Right atrium auricular region (tissue), 2 donors: Measurements from ENCODE around the gene FCRLA. TPM values are rescaled to one million over a fixed set of nuclear protein-coding genes. Genes with fewer than 3 reads are reported as not detected.

Source experiments
- DNase-seq: peaks from one replicate; pipeline ENCODE4 v3.0.0-alpha.2; 2019; ENCODE audit warnings: low spot score
- H3K27ac ChIP-seq, 2 donors: fragments of 200-600 bp; sonication (generic); 1 replicate in 1 of 2; 2 replicates in 1 of 2; pipeline ENCODE4 v1.5.1; 2016 to 2019
- H3K27me3 ChIP-seq, 2 donors: fragments of 200-600 bp; sonication (generic); one replicate each; pipeline versions ENCODE4 v1.5.1 to v1.6.0; 2017 to 2019
- H3K36me3 ChIP-seq: fragments of 200-600 bp; sonication (generic); one replicate; pipeline ENCODE4 v1.5.1; 2016
- H3K4me1 ChIP-seq, 2 donors: fragments of 200-600 bp; sonication (generic); one replicate each; pipeline versions ENCODE4 v1.5.1 to v1.6.0; 2017 to 2019
- H3K4me3 ChIP-seq, 2 donors: fragments of 200-600 bp; sonication (generic); 1 replicate in 1 of 2; 2 replicates in 1 of 2; pipeline ENCODE4 v1.5.1; 2017 to 2019; ENCODE audit warnings: mild to moderate bottlenecking in 1 of 2, moderate library complexity in 1 of 2
- H3K9me3 ChIP-seq, 2 donors: fragments of 200-600 bp; sonication (generic); one replicate each; pipeline ENCODE4 v1.5.1; 2019
- CTCF ChIP-seq, 2 donors: fragments of 200-600 bp; sonication (generic); IDR thresholded peaks; one replicate each; pipeline ENCODE4 v1.5.1; 2019; ENCODE audit warnings: antibody characterized with exemption in 2 of 2
- total RNA-seq, 2 donors: library from RNA; depleted of rRNA; stranded (reverse); fragments of >200 nt; gene quantifications; one replicate each; pipeline ENCODE4 v1.1.0, GENCODE V29; 2016

FCRLA gene
- total RNA-seq, 2 donors from 2014 or later, result 0.20 TPM; not detected in 1

GRCh38 chr1:161733526-161733925 lies 26.5 kb downstream of the FCRLA start:
- H3K36me3 ChIP-seq, result no peaks in the 10 kb centered on the region
- H3K27me3 ChIP-seq, result no peaks in the 10 kb centered on the region
- H3K4me1 ChIP-seq, result no peaks in the 10 kb centered on the region
- DNase-seq, result no peak
- H3K27ac ChIP-seq, result no peak overlapping the region
- no peak for TF ChIP-seq CTCF (IDR thresholded peaks at IDR 0.05)
- H3K9me3 ChIP-seq, result no peaks in the 10 kb centered on the region
- no peak overlapping the region for H3K4me3 ChIP-seq

GRCh38 chr1:161735837-161736236 lies 28.8 kb downstream of the FCRLA start:
- TF ChIP-seq CTCF (IDR thresholded peaks at IDR 0.05), result no peak
- no peaks in the 10 kb centered on the region for H3K4me1 ChIP-seq
- H3K27ac ChIP-seq, result no peak overlapping the region

GRCh38 chr1:161736335-161736969 lies 29.4 kb downstream of the FCRLA start:
- H3K9me3 ChIP-seq, result no peaks in the 10 kb centered on the region
- H3K4me3 ChIP-seq, result no peak overlapping the region
- no peaks in the 10 kb centered on the region for H3K4me1 ChIP-seq
- no peak for DNase-seq
- no peaks in the 10 kb centered on the region for H3K36me3 ChIP-seq
- no peak for TF ChIP-seq CTCF (IDR thresholded peaks at IDR 0.05)
- H3K27ac ChIP-seq, result no peak overlapping the region
- no peaks in the 10 kb centered on the region for H3K27me3 ChIP-seq

More at GRCh38 chr1:161735837-161736236, 28.8 kb downstream of the FCRLA start:
- DNase-seq, result no peak
- Histone ChIP-seq H3K9me3 (no peaks in the 10 kb centered on the region), H3K4me3 (no peak overlapping the region), H3K36me3 (no peaks in the 10 kb centered on the region), H3K27me3 (no peaks in the 10 kb centered on the region)

GRCh38 chr1:161737625-161738024 lies 30.6 kb downstream of the FCRLA start:
- Histone ChIP-seq H3K4me1 (no peaks in the 10 kb centered on the region), H3K27ac (no peak overlapping the region), H3K4me3 (no peak overlapping the region), H3K9me3 (no peaks in the 10 kb centered on the region), H3K36me3 (no peaks in the 10 kb centered on the region), H3K27me3 (no peaks in the 10 kb centered on the region)
- no peak for DNase-seq
- no peak for TF ChIP-seq CTCF (IDR thresholded peaks at IDR 0.05)

- no peaks in the 10 kb centered on the region for H3K9me3 ChIP-seq
- DNase-seq, result peak; percentile 69
- no peaks in the 10 kb centered on the region for H3K36me3 ChIP-seq
- peak overlapping the region in 1 of 2 donors; percentile 3 for H3K27ac ChIP-seq
- TF ChIP-seq CTCF (IDR thresholded peaks at IDR 0.05), result peak in 1 of 2 donors; percentile 45
- no peaks in the 10 kb centered on the region for H3K27me3 ChIP-seq
- no peak overlapping the region for H3K4me3 ChIP-seq
- H3K4me1 ChIP-seq, result no peaks in the 10 kb centered on the region
Observed at GRCh38 chr1:161738627-161739287, 31.7 kb downstream of the FCRLA start.
